Retinal pigment epithelial cell (primary cell): Measurements from ENCODE around the gene MARCHF11.

Experiments used
- DNase-seq: peaks from one replicate; pipeline ENCODE4 v3.0.0-alpha.2; 2010; ENCODE audit warnings: low read depth
- H3K4me3 ChIP-seq: 2 replicates; pipeline ENCODE4 v1.5.1; 2011; ENCODE audit warnings: mild to moderate bottlenecking, low read length, control low read depth, moderate library complexity
- TF ChIP-seq, protein P1 (sequence below): conservative IDR thresholded peaks from 2 replicates; pipeline ENCODE4 v1.5.1; 2011; ENCODE audit warnings: low read depth, low read length, control low read depth, inconsistent platforms

The MARCHF11 gene

GRCh38 chr5:16134204-16134603, 45.4 kb downstream of the MARCHF11 start:
- DNase-seq: no peak
- TF ChIP-seq, protein P1, sequence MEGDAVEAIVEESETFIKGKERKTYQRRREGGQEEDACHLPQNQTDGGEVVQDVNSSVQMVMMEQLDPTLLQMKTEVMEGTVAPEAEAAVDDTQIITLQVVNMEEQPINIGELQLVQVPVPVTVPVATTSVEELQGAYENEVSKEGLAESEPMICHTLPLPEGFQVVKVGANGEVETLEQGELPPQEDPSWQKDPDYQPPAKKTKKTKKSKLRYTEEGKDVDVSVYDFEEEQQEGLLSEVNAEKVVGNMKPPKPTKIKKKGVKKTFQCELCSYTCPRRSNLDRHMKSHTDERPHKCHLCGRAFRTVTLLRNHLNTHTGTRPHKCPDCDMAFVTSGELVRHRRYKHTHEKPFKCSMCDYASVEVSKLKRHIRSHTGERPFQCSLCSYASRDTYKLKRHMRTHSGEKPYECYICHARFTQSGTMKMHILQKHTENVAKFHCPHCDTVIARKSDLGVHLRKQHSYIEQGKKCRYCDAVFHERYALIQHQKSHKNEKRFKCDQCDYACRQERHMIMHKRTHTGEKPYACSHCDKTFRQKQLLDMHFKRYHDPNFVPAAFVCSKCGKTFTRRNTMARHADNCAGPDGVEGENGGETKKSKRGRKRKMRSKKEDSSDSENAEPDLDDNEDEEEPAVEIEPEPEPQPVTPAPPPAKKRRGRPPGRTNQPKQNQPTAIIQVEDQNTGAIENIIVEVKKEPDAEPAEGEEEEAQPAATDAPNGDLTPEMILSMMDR: no peak
- no peak overlapping the region for H3K4me3 ChIP-seq

DNA sequence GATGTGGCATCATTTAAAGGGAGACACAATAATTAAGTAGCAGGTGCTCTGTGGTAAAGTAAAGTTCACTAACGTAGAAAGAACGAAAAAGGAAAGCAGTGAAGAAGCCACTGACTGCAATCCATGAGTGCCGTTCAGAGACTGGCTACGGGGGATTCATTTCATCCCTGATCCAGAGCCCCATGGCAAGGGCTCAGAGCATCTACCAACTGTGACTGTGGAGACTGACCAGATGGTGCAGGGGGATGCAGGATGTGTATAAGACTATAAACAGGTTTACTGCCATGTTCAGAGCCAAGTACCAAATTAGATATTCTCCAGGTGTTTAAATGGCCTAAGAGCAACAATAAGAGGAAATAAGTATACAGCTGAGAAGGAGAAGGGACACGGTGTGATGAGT, 47.7 kb downstream of the MARCHF11 start:
- no peak for DNase-seq
- H3K4me3 ChIP-seq: no peak overlapping the region
- TF ChIP-seq, protein P1: no peak

DNA sequence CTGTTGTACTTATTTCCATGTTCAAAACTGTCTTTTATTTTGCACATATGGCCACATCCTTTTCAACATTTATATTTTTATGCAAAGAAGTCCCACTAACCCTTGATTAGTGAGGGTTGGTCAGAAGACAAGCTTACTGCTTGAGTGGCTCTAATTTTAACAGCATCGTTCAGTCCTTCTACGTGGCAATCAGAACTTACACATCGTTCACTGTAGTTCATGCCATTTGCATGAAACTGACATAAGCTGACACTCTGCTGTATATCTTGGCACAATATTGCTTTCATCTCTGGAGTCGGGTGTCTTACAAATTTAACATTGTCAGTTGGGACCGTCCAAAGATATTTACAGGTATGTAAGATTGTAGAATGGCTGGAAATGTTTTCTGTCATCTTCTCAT, 50.6 kb downstream of the MARCHF11 start:
- TF ChIP-seq, protein P1: no peak
- no peak overlapping the region for H3K4me3 ChIP-seq
- DNase-seq: no peak

DNA sequence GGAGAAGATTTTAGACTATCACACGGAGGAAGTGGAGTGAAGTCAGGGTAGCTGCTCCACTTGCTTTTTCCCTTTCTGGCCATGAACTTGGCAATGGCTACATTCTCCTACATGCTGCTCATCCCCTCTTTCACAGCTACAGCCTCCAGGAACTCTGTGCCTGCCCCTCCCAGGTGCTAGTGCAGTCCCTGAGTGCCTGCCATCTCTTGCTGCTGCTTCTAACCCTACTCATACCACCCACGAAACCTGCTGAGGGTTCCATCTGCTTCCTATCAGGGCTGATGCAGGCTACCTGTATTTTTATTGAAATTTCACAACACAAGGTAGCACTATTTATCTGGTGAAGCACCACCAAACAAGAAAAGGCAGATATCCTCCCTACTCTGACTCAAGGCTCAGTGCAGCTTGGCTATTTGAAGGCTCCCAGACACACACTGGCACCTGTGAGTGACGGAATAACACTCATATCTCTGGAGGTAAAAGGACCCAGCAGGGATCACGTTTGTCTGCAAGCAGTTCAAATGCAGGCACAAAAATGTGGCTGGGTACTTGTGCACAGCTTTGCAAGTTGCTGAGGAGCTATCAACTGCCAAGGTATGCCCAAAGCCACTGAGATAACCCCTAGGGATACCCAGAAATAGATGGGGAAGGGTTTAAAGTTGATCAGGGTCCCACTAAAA, 51.6 kb downstream of the MARCHF11 start:
- DNase-seq: no peak
- no peak overlapping the region for H3K4me3 ChIP-seq
- TF ChIP-seq, protein P1: no peak

- TF ChIP-seq, protein P1: no peak
- DNase-seq: no peak
- H3K4me3 ChIP-seq: no peak overlapping the region
Measured at GRCh38 chr5:16120579-16120978, 59.0 kb downstream of the MARCHF11 start.

DNA sequence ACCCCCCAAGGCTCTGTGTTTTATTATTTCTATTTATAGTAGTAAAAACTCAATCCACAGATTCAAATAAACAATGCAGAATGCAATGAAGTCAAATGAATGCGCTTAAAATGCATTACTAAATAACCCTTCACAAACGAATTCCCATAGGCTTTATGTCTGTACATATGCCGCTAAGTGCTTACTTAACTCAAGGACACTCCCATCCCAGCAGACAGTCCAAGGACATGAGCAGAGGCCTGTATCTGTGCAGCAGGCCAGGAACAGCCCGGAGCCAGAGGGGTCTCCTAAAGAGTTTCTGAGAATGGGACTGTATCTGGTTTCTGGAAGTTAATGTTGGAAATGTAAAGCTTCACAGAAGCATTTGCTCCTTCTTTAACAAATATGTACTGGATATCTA, 59.8 kb downstream of the MARCHF11 start:
- TF ChIP-seq, protein P1: no peak
- H3K4me3 ChIP-seq: no peak overlapping the region
- no peak for DNase-seq

GRCh38 chr5:16115140-16115539, 64.5 kb downstream of the MARCHF11 start:
- DNase-seq: no peak
- TF ChIP-seq, protein P1: no peak
- H3K4me3 ChIP-seq: no peak overlapping the region
